Measurements from ENCODE around the gene THRA. TPM values are rescaled to one million over a fixed set of nuclear protein-coding genes. Genes with fewer than 3 reads are reported as not detected.

Gene THRA
- total and polyA plus RNA-seq, 9 of the 15 experiments (the other 6 are each of a cell fraction or from before 2014, with no cell fraction given): 0.34 to 23.4 (median 12.7) TPM

GRCh38 chr17:40113110-40113906, 50.5 kb downstream of the THRA start (continued):
- TF ChIP-seq FOXP4 (CRISPR knock-in tag; IDR thresholded peaks at IDR 0.05; ENCODE audit: borderline replicate concordance) (no peak), TAL1 (IDR thresholded peaks at IDR 0.05) (no peak), CBFA2T3 (IDR thresholded peaks at IDR 0.05) (no peak; the same call in 1 of the 2 replicates), ZNF445 (CRISPR knock-in tag; IDR thresholded peaks at IDR 0.05; ENCODE audit: low read depth) (no peak), ETV1 (tag; conservative IDR thresholded peaks at IDR 0.05; ENCODE audit: low read depth) (peak; percentile 63), ZNF133 (CRISPR knock-in tag; IDR thresholded peaks at IDR 0.05) (no peak), PTTG1 (tag; IDR thresholded peaks at IDR 0.05; ENCODE audit: low read depth) (no peak), EGR1 (conservative IDR thresholded peaks at IDR 0.05) (peak; percentile 81), MEIS2 (IDR thresholded peaks at IDR 0.05; ENCODE audit: partially characterized antibody) (no peak), SREBF2 (CRISPR knock-in tag; IDR thresholded peaks at IDR 0.05) (no peak), ZNF76 (CRISPR knock-in tag; IDR thresholded peaks at IDR 0.05; ENCODE audit: borderline replicate concordance) (0 out of 2 replicates have a peak, but pooled peaks have one; percentile 32), TFAM (CRISPR knock-in tag; conservative IDR thresholded peaks at IDR 0.05) (no peak), ZNF507 (tag; conservative IDR thresholded peaks at IDR 0.05) (no peak), NBN (IDR thresholded peaks at IDR 0.05; ENCODE audit: low read depth) (peak; percentile 37; the same call in 1 of the 2 replicates), PHTF2 (CRISPR knock-in tag; IDR thresholded peaks at IDR 0.05) (no peak), ZNF3 (CRISPR knock-in tag; IDR thresholded peaks at IDR 0.05) (no peak), YY1 (IDR thresholded peaks at IDR 0.05; ENCODE audit: borderline replicate concordance in 1 of 3, control insufficient read depth in 1 of 3, extremely low read depth in 1 of 3, insufficient read depth in 3 of 3, insufficient read length in 1 of 3, insufficient replicate concordance in 2 of 3, low read depth in 1 of 3, low read length in 2 of 3) (peak in 2 of 3 experiments; percentile 39 to 53), MTF1 (CRISPR knock-in tag; IDR thresholded peaks at IDR 0.05; ENCODE audit: borderline replicate concordance) (no peak), FIP1L1 (IDR thresholded peaks at IDR 0.05; ENCODE audit: low read depth, low read length, poor library complexity, severe bottlenecking) (no peak), ZNF175 (CRISPR knock-in tag; IDR thresholded peaks at IDR 0.05; ENCODE audit: low read depth) (peak; percentile 70; the same call in 1 of the 2 replicates), MYNN (IDR thresholded peaks at IDR 0.05) (0 out of 2 replicates have a peak, but pooled peaks have one; percentile 41), MYNN (CRISPR knock-in tag; IDR thresholded peaks at IDR 0.05) (no peak)
- TF ChIP-seq, protein P1, sequence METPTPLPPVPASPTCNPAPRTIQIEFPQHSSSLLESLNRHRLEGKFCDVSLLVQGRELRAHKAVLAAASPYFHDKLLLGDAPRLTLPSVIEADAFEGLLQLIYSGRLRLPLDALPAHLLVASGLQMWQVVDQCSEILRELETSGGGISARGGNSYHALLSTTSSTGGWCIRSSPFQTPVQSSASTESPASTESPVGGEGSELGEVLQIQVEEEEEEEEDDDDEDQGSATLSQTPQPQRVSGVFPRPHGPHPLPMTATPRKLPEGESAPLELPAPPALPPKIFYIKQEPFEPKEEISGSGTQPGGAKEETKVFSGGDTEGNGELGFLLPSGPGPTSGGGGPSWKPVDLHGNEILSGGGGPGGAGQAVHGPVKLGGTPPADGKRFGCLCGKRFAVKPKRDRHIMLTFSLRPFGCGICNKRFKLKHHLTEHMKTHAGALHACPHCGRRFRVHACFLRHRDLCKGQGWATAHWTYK (CRISPR knock-in tag; IDR thresholded peaks at IDR 0.05): 0 out of 2 replicates have a peak, but pooled peaks have one; percentile 24
- TF ChIP-seq, protein P2, sequence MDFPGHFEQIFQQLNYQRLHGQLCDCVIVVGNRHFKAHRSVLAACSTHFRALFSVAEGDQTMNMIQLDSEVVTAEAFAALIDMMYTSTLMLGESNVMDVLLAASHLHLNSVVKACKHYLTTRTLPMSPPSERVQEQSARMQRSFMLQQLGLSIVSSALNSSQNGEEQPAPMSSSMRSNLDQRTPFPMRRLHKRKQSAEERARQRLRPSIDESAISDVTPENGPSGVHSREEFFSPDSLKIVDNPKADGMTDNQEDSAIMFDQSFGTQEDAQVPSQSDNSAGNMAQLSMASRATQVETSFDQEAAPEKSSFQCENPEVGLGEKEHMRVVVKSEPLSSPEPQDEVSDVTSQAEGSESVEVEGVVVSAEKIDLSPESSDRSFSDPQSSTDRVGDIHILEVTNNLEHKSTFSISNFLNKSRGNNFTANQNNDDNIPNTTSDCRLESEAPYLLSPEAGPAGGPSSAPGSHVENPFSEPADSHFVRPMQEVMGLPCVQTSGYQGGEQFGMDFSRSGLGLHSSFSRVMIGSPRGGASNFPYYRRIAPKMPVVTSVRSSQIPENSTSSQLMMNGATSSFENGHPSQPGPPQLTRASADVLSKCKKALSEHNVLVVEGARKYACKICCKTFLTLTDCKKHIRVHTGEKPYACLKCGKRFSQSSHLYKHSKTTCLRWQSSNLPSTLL (IDR thresholded peaks at IDR 0.05): no peak

Data from K562 (cell line).